NCI-H1417 treated with DMSO at 0.1 percent for 48 hours (cell line): ENCODE data around the gene USE1.

ENCODE experiments used
- DNase-seq: peaks from one replicate; lab custom pipeline; 2025; lab: John Stamatoyannopoulos, UW

USE1 gene

GRCh38 chr19:17235971-17236777 lies 21.0 kb downstream of the USE1 start:
- no peak for DNase-seq

- no peak for DNase-seq
Observed at GRCh38 chr19:17236811-17237543, 21.8 kb downstream of the USE1 start.

GRCh38 chr19:17237747-17238706 lies 22.9 kb downstream of the USE1 start:
- DNase-seq: no peak

- no peak for DNase-seq
Observed at GRCh38 chr19:17240062-17240752, 25.1 kb downstream of the USE1 start.

- DNase-seq: no peak
Observed at GRCh38 chr19:17240826-17241399, 25.8 kb downstream of the USE1 start.

GRCh38 chr19:17242431-17243208 lies 27.5 kb downstream of the USE1 start:
- no peak for DNase-seq

GRCh38 chr19:17243211-17243829 lies 28.2 kb downstream of the USE1 start:
- no peak for DNase-seq

GRCh38 chr19:17243830-17244617 lies 28.9 kb downstream of the USE1 start:
- no peak for DNase-seq

- DNase-seq: no peak
Observed at GRCh38 chr19:17244618-17245534, 29.7 kb downstream of the USE1 start.

- DNase-seq: no peak
Observed at GRCh38 chr19:17245535-17245984, 30.4 kb downstream of the USE1 start, which contains the start of gene NR2F6. Gene NR2F6, minus strand, starts transcription at chr19:17245919. Its CDS starts 699 bp downstream, at chr19:17245220.

GRCh38 chr19:17246681-17247425 lies 31.7 kb downstream of the USE1 start:
- DNase-seq: no peak

- DNase-seq: no peak
Observed at GRCh38 chr19:17248011-17248776, 33.0 kb downstream of the USE1 start.

- no peak for DNase-seq
Observed at GRCh38 chr19:17249887-17250548, 34.9 kb downstream of the USE1 start.

GRCh38 chr19:17254636-17255035 lies 39.5 kb downstream of the USE1 start:
- no peak for DNase-seq

- no peak for DNase-seq
Observed at GRCh38 chr19:17255150-17255621, 40.0 kb downstream of the USE1 start.

GRCh38 chr19:17256130-17256529 lies 41.0 kb downstream of the USE1 start:
- no peak for DNase-seq
